C4-2B (cell line): ENCODE data around the gene SMIM5.
A peak's percentile ranks its signal among the peaks of the same experiment; 100 is the strongest.

Experiments used
- H3K27ac ChIP-seq: fragments of 450-650 bp; 2 replicates; pipeline ENCODE4 v1.5.1; 2017
- CTCF ChIP-seq: fragments of 450-650 bp; conservative IDR thresholded peaks from 2 replicates; pipeline ENCODE4 v1.5.1; 2017; ENCODE audit warnings: mild to moderate bottlenecking
- ZFX ChIP-seq: fragments of 450-650 bp; IDR thresholded peaks from 2 replicates; pipeline ENCODE4 v1.6.1; 2017

Gene SMIM5

GRCh38 chr17:75632863-75633485, at the start of gene SMIM5:
SMIM5 (plus strand) TSS chr17:75633434; CDS start chr17:75640202, 6,768 bp downstream.
- TF ChIP-seq CTCF (peak; percentile 96), ZFX (no peak; the same call in 1 of the 2 replicates)
- H3K27ac ChIP-seq, result peak within 1 kb of the TSS; percentile 68

- no peak overlapping the region for H3K27ac ChIP-seq
- TF ChIP-seq CTCF, result no peak
- TF ChIP-seq ZFX, result no peak
Observed at GRCh38 chr17:75584849-75585175, 48.4 kb upstream of the SMIM5 start.

GRCh38 chr17:75587675-75588595, 45.3 kb upstream of the SMIM5 start, which contains the start of gene MYO15B:
MYO15B (plus strand) TSS chr17:75587800; CDS start chr17:75588058, 258 bp downstream.
- peak within 1 kb of the TSS; percentile 78 for H3K27ac ChIP-seq
- TF ChIP-seq CTCF (no peak), ZFX (no peak)

- TF ChIP-seq ZFX (peak; percentile 69; the same call in 1 of the 2 replicates), CTCF (no peak)
- H3K27ac ChIP-seq, result peak overlapping the region; percentile 78
Observed at GRCh38 chr17:75588596-75589011, 44.6 kb upstream of the SMIM5 start.

- peak; percentile 88 for TF ChIP-seq CTCF
- TF ChIP-seq ZFX, result peak; percentile 54; the same call in 1 of the 2 replicates
- peak overlapping the region; percentile 78 for H3K27ac ChIP-seq
Observed at GRCh38 chr17:75589012-75589918, 44.0 kb upstream of the SMIM5 start.

- TF ChIP-seq CTCF (no peak), ZFX (no peak)
- H3K27ac ChIP-seq, result peak overlapping the region; percentile 78
Observed at GRCh38 chr17:75589919-75590303, 43.3 kb upstream of the SMIM5 start.
